Smooth muscle cell (in vitro differentiated cells): ENCODE measurements around the gene KATNB1. TPM values are rescaled to one million over a fixed set of nuclear protein-coding genes. Genes with fewer than 3 reads are reported as not detected.
A peak's percentile ranks its signal among the peaks of the same experiment; 100 is the strongest.

ENCODE experiments used
- DNase-seq: peaks from one replicate; lab custom pipeline; 2025; ENCODE audit not compliant: unreplicated experiment; lab: John Stamatoyannopoulos, UW
- H2AFZ ChIP-seq: fragments of 200-600 bp; sonication (generic); 2 replicates; pipeline ENCODE4 v1.6.0; 2016; ENCODE audit warnings: antibody characterized with exemption, low read depth, mild to moderate bottlenecking
- H3F3A ChIP-seq: fragments of 200-600 bp; sonication (generic); 2 replicates; pipeline ENCODE4 v1.6.0; 2017; ENCODE audit warnings: antibody characterized with exemption, low read depth
- H3K27ac ChIP-seq: fragments of 200-600 bp; sonication (generic); 2 replicates; pipeline ENCODE4 v1.5.1; 2016; ENCODE audit warnings: low read depth, mild to moderate bottlenecking
- H3K27me3 ChIP-seq: fragments of 200-600 bp; sonication (generic); 2 replicates; pipeline ENCODE4 v1.6.1; 2016; ENCODE audit warnings: low read depth, mild to moderate bottlenecking
- H3K36me3 ChIP-seq: fragments of 200-600 bp; sonication (generic); 2 replicates; pipeline ENCODE4 v1.5.1; 2016; ENCODE audit warnings: low read depth
- H3K4me1 ChIP-seq: fragments of 200-600 bp; sonication (generic); 2 replicates; pipeline ENCODE4 v1.5.1; 2016; ENCODE audit warnings: low read depth
- H3K4me2 ChIP-seq: fragments of 200-600 bp; sonication (generic); 2 replicates; pipeline ENCODE4 v1.6.0; 2016; ENCODE audit warnings: mild to moderate bottlenecking
- H3K4me3 ChIP-seq: fragments of 200-600 bp; sonication (generic); 2 replicates; pipeline ENCODE4 v1.5.1; 2016; ENCODE audit warnings: mild to moderate bottlenecking
- H3K79me2 ChIP-seq: fragments of 200-600 bp; sonication (generic); 2 replicates; pipeline ENCODE4 v1.6.0; 2016; ENCODE audit warnings: low read depth, mild to moderate bottlenecking
- H3K9ac ChIP-seq: fragments of 200-600 bp; sonication (generic); 2 replicates; pipeline ENCODE4 v1.6.0; 2016; ENCODE audit warnings: low read depth
- H3K9me3 ChIP-seq: fragments of 200-600 bp; sonication (generic); replicated peaks from 2 replicates; pipeline ENCODE4 v1.5.1; 2016; ENCODE audit warnings: low read depth
- H4K20me1 ChIP-seq: fragments of 200-600 bp; sonication (generic); 2 replicates; pipeline ENCODE4 v1.6.0; 2016; ENCODE audit warnings: low read depth
- CTCF ChIP-seq: fragments of 200-600 bp; sonication (generic); IDR thresholded peaks from 2 replicates; pipeline ENCODE4 v1.5.1; 2017; ENCODE audit warnings: borderline replicate concordance, mild to moderate bottlenecking, antibody characterized with exemption; ENCODE audit not compliant: insufficient read depth, poor library complexity, severe bottlenecking
- WGBS: methylation state at CpG from one replicate; pipeline ENCODE4 v1.1.7; 2016; ENCODE audit warnings: low lambda C conversion rate; 5-methylcytosine and 5-hydroxymethylcytosine counted together
- polyA plus RNA-seq: library from polyadenylated mRNA; unstranded; fragments of >200 nt; fragmentation: Nextera tagmentation; extraction: Ambion mirVana; gene quantifications from 2 replicates; pipeline ENCODE4 v1.2.1, GENCODE V29; 2016
- total RNA-seq: library from RNA; depleted of rRNA; stranded (reverse); fragments of >200 nt; gene quantifications from 2 replicates; pipeline ENCODE4 v1.2.3, GENCODE V29; 2014

KATNB1 gene, protein sequence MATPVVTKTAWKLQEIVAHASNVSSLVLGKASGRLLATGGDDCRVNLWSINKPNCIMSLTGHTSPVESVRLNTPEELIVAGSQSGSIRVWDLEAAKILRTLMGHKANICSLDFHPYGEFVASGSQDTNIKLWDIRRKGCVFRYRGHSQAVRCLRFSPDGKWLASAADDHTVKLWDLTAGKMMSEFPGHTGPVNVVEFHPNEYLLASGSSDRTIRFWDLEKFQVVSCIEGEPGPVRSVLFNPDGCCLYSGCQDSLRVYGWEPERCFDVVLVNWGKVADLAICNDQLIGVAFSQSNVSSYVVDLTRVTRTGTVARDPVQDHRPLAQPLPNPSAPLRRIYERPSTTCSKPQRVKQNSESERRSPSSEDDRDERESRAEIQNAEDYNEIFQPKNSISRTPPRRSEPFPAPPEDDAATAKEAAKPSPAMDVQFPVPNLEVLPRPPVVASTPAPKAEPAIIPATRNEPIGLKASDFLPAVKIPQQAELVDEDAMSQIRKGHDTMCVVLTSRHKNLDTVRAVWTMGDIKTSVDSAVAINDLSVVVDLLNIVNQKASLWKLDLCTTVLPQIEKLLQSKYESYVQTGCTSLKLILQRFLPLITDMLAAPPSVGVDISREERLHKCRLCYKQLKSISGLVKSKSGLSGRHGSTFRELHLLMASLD
- total RNA-seq (11.9 and 15.5 TPM in 2 replicates), polyA plus RNA-seq (14.2 and 23.6 TPM in 2 replicates)

DNA sequence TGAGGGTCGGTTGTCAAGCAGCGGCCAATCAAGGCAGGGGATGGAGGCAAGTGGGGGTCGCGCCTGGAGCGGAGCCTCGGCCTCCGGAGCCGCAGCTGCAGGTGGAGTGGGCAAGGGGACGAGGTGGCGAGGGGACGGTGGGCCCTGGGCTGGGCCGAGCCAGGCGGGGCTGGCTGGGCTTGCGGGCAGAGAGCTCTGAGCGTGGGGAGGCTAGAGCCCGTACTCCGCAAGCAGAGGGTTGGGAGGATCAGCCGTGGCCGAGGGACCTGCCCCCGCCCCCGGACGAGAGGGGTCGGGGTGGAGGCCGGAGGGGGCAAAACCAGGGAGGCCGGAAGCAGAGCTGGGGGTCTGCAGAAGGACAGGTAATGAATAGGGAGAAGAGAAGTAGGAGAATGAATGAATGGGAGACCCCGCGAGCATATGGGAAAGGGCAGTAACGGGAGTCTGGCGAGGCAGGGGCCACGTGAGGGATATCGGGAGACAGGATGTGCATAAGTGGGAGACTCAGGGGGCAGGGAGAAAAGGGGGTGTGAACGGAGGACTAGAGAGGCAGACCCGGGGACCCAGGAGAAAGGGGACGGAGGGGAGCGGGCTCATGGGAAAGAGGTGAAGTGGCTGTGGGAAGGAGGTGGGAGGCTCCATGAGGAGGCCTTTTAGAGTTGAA is at the start of gene KATNB1:
KATNB1 (plus strand) TSS at position 16 of the 664 bp plus-strand sequence. CDS start 1,474 bp downstream, outside the sequence.
- WGBS, result 4% methylated on average over 22 of the region's 35 CpGs
- no peak for TF ChIP-seq CTCF
- Histone ChIP-seq H3K4me2 (peak within 1 kb of the TSS; percentile 91), H3K27me3 (no peaks in the 10 kb centered on the region), H3K36me3 (no peaks in the 10 kb centered on the region), H3K79me2 (no peaks in the 10 kb centered on the region), H3K27ac (peak within 1 kb of the TSS; percentile 85), H3K9ac (peak within 1 kb of the TSS; percentile 81), H3F3A (peaks cover 8% of the 10 kb centered on the region), H3K4me3 (peak within 1 kb of the TSS; percentile 61), H3K4me1 (peaks cover 8% of the 10 kb centered on the region), H2AFZ (peak within 1 kb of the TSS; percentile 87), H3K9me3 (no peaks in the 10 kb centered on the region), H4K20me1 (no peaks in the 10 kb centered on the region)
- DNase-seq, result no peak

- no peaks in the 10 kb centered on the region for H4K20me1 ChIP-seq
- no peak overlapping the region for H2AFZ ChIP-seq
- H3K79me2 ChIP-seq, result no peaks in the 10 kb centered on the region
- no peak overlapping the region for H3K27ac ChIP-seq
- 70% methylated on average over 4 of the region's 4 CpGs for WGBS
- H3K27me3 ChIP-seq, result no peaks in the 10 kb centered on the region
- TF ChIP-seq CTCF, result no peak
- no peaks in the 10 kb centered on the region for H3F3A ChIP-seq
- no peaks in the 10 kb centered on the region for H3K4me1 ChIP-seq
- no peak overlapping the region for H3K4me2 ChIP-seq
- no peaks in the 10 kb centered on the region for H3K9me3 ChIP-seq
- DNase-seq, result no peak
- no peaks in the 10 kb centered on the region for H3K36me3 ChIP-seq
- H3K4me3 ChIP-seq, result no peak overlapping the region
- no peak overlapping the region for H3K9ac ChIP-seq
These were observed 49.0 kb upstream of the KATNB1 start for GRCh38 chr16:57686577-57686976.

- Histone ChIP-seq H3K4me3 (no peak overlapping the region), H3F3A (no peaks in the 10 kb centered on the region), H2AFZ (no peak overlapping the region), H3K4me1 (no peaks in the 10 kb centered on the region), H4K20me1 (no peaks in the 10 kb centered on the region), H3K27ac (no peak overlapping the region), H3K79me2 (no peaks in the 10 kb centered on the region), H3K9me3 (no peaks in the 10 kb centered on the region), H3K4me2 (no peak overlapping the region), H3K9ac (no peak overlapping the region), H3K27me3 (no peaks in the 10 kb centered on the region), H3K36me3 (no peaks in the 10 kb centered on the region)
- WGBS, result 92% methylated on average over 3 of the region's 3 CpGs
- no peak for TF ChIP-seq CTCF
- no peak for DNase-seq
These were observed 48.1 kb upstream of the KATNB1 start for GRCh38 chr16:57687363-57687929.
